Measurements from ENCODE around the gene CACHD1.
A peak's percentile ranks its signal among the peaks of the same experiment; 100 is the strongest.

The CACHD1 gene

GRCh38 chr1:64470665-64471217 lies 812 bp downstream of the CACHD1 start:
- H3K27ac Mint-ChIP-seq, result peak overlapping the region; percentile 98
- peaks cover 3% of the 10 kb centered on the region for H3K36me3 Mint-ChIP-seq (ENCODE audit: low read depth)
- no peaks in the 10 kb centered on the region for H3K9me3 Mint-ChIP-seq
- peaks cover 44% of the 10 kb centered on the region for H3K4me1 Mint-ChIP-seq
- peak; percentile 69 for DNase-seq
- peak overlapping the region; percentile 94 for H3K4me3 Mint-ChIP-seq
- peaks cover 16% of the 10 kb centered on the region for H3K27me3 Mint-ChIP-seq (ENCODE audit: low read depth, poor library complexity)
- no peak for TF ChIP-seq CTCF (IDR thresholded peaks at IDR 0.05)

GRCh38 chr1:64471218-64472039 lies 1.5 kb downstream of the CACHD1 start:
- Mint-ChIP-seq H3K9me3 (no peaks in the 10 kb centered on the region), H3K4me3 (peak overlapping the region; percentile 94), H3K36me3 (ENCODE audit: low read depth) (peaks cover 3% of the 10 kb centered on the region), H3K27me3 (ENCODE audit: low read depth, poor library complexity) (peaks cover 16% of the 10 kb centered on the region), H3K4me1 (peaks cover 50% of the 10 kb centered on the region), H3K27ac (peak overlapping the region; percentile 98)
- no peak for TF ChIP-seq CTCF (IDR thresholded peaks at IDR 0.05)
- peak; percentile 80 for DNase-seq

GRCh38 chr1:64472040-64472376 lies 2.1 kb downstream of the CACHD1 start:
- no peaks in the 10 kb centered on the region for H3K9me3 Mint-ChIP-seq
- peak overlapping the region; percentile 94 for H3K4me3 Mint-ChIP-seq
- peak overlapping the region; percentile 13 for H3K27ac Mint-ChIP-seq
- H3K4me1 Mint-ChIP-seq, result peaks cover 56% of the 10 kb centered on the region
- TF ChIP-seq CTCF (IDR thresholded peaks at IDR 0.05), result no peak
- DNase-seq, result no peak
- peaks cover 16% of the 10 kb centered on the region for H3K27me3 Mint-ChIP-seq (ENCODE audit: low read depth, poor library complexity)
- H3K36me3 Mint-ChIP-seq (ENCODE audit: low read depth), result peaks cover 3% of the 10 kb centered on the region

GRCh38 chr1:64472805-64473204 lies 2.9 kb downstream of the CACHD1 start:
- Mint-ChIP-seq H3K27me3 (ENCODE audit: low read depth, poor library complexity) (peaks cover 14% of the 10 kb centered on the region), H3K9me3 (no peaks in the 10 kb centered on the region), H3K27ac (peak overlapping the region; percentile 89), H3K4me1 (peaks cover 56% of the 10 kb centered on the region), H3K4me3 (peak overlapping the region; percentile 94), H3K36me3 (ENCODE audit: low read depth) (peaks cover 3% of the 10 kb centered on the region)
- no peak for TF ChIP-seq CTCF (IDR thresholded peaks at IDR 0.05)
- no peak for DNase-seq

- no peak for TF ChIP-seq CTCF (IDR thresholded peaks at IDR 0.05)
- H3K9me3 Mint-ChIP-seq, result no peaks in the 10 kb centered on the region
- peaks cover 12% of the 10 kb centered on the region for H3K27me3 Mint-ChIP-seq (ENCODE audit: low read depth, poor library complexity)
- H3K4me1 Mint-ChIP-seq, result peaks cover 60% of the 10 kb centered on the region
- peaks cover 3% of the 10 kb centered on the region for H3K36me3 Mint-ChIP-seq (ENCODE audit: low read depth)
- H3K27ac Mint-ChIP-seq, result peak overlapping the region; percentile 89
- DNase-seq, result no peak
- peak overlapping the region; percentile 94 for H3K4me3 Mint-ChIP-seq
These were observed 3.4 kb downstream of the CACHD1 start for GRCh38 chr1:64473367-64473766.

- Mint-ChIP-seq H3K4me1 (peaks cover 65% of the 10 kb centered on the region), H3K36me3 (ENCODE audit: low read depth) (peaks cover 3% of the 10 kb centered on the region), H3K27me3 (ENCODE audit: low read depth, poor library complexity) (peaks cover 5% of the 10 kb centered on the region), H3K4me3 (no peak overlapping the region), H3K27ac (peak overlapping the region; percentile 53), H3K9me3 (no peaks in the 10 kb centered on the region)
- DNase-seq, result no peak
- no peak for TF ChIP-seq CTCF (IDR thresholded peaks at IDR 0.05)
These were observed 4.2 kb downstream of the CACHD1 start for GRCh38 chr1:64474133-64474532.

Data from nephron progenitor cell (in vitro differentiated cells).